HCT116 (cell line): Measurements from ENCODE around the gene SEMA7A.

ENCODE experiments used
- CEBPB ChIP-seq: IDR thresholded peaks from 2 replicates; pipeline ENCODE4 v1.6.1; 2012; ENCODE audit warnings: low read depth
- CTCF ChIP-seq, 3 experiments: fragments of 200-600 bp in 1 of 3; sonication (generic) in 1 of 3; IDR thresholded peaks in 2 of 3; conservative IDR thresholded peaks in 1 of 3; 2 replicates each; pipeline ENCODE4 v1.5.1; 2012 to 2017; ENCODE audit warnings: low read depth in 2 of 3, low read length in 2 of 3, antibody characterized with exemption in 1 of 3, borderline replicate concordance in 1 of 3, control low read depth in 1 of 3, mild to moderate bottlenecking in 1 of 3, mixed read lengths in 1 of 3, mixed run types in 1 of 3, moderate library complexity in 1 of 3; ENCODE audit not compliant: insufficient read depth in 1 of 3
- EGR1 ChIP-seq: IDR thresholded peaks from 2 replicates; pipeline ENCODE4 v1.6.1; 2012; ENCODE audit warnings: low read depth
- MAX ChIP-seq: IDR thresholded peaks from 2 replicates; pipeline ENCODE4 v1.6.1; 2012
- POLR2A ChIP-seq: IDR thresholded peaks from 2 replicates; pipeline ENCODE4 v1.7.0; 2011; ENCODE audit warnings: borderline replicate concordance; ENCODE audit not compliant: insufficient read depth, insufficient read length; ENCODE audit errors: extremely low read depth
- POLR2AphosphoS5 ChIP-seq: IDR thresholded peaks from 2 replicates; pipeline ENCODE4 v1.6.1; 2011; ENCODE audit warnings: mild to moderate bottlenecking, low read depth, low read length, moderate library complexity
- RAD21 ChIP-seq: IDR thresholded peaks from 2 replicates; pipeline ENCODE4 v1.6.1; 2012; ENCODE audit warnings: low read depth, mild to moderate bottlenecking
- ZFX ChIP-seq: fragments of 450-650 bp; IDR thresholded peaks from 2 replicates; pipeline ENCODE4 v1.6.1; 2017
- ZNF274 ChIP-seq: fragments of 200-500 bp; sonication (Bioruptor generic); IDR thresholded peaks from 2 replicates; pipeline ENCODE4 v1.6.1; 2014; ENCODE audit warnings: mild to moderate bottlenecking, low read depth, low read length, inconsistent platforms

- TF ChIP-seq CTCF (IDR thresholded peaks at IDR 0.05 in 2 of 3, conservative IDR thresholded peaks at IDR 0.05 in 1 of 3; ENCODE audit: borderline replicate concordance in 1 of 3, insufficient read depth in 1 of 3, low read depth in 2 of 3, low read length in 2 of 3) (no peak), MAX (no peak), RAD21 (no peak), POLR2A (no peak), CEBPB (no peak), POLR2AphosphoS5 (no peak), ZNF274 (no peak), ZFX (no peak), EGR1 (no peak)
These were observed 63.3 kb downstream of the SEMA7A start for GRCh38 chr15:74370471-74370870.
